ENCODE measurements around the gene SLC51A.

GRCh38 chr3:196184881-196185280 is 31.5 kb upstream of the SLC51A start:
- TF ChIP-seq YY1 (IDR thresholded peaks at IDR 0.05; ENCODE audit: insufficient read depth, insufficient read length), result no peak
- TF ChIP-seq SUZ12 (IDR thresholded peaks at IDR 0.05; ENCODE audit: extremely low read depth, insufficient read depth, insufficient read length), result no peak
- no peak for TF ChIP-seq ZNF274 (IDR thresholded peaks at IDR 0.05; ENCODE audit: low read depth, low read length)

Data from NT2/D1 (cell line).